Ishikawa (cell line): ENCODE results near the gene PIK3CD.

ENCODE experiments used
- CEBPB ChIP-seq: IDR thresholded peaks from 2 replicates; pipeline ENCODE4 v1.6.1; 2012
- CREB1 ChIP-seq: IDR thresholded peaks from 2 replicates; pipeline ENCODE4 v1.6.1; 2012; ENCODE audit warnings: low read depth
- EGR1 ChIP-seq: IDR thresholded peaks from 2 replicates; pipeline ENCODE4 v1.6.1; 2012
- EP300 ChIP-seq: IDR thresholded peaks from 2 replicates; pipeline ENCODE4 v1.6.1; 2012; ENCODE audit warnings: borderline replicate concordance
- FOXM1 ChIP-seq: IDR thresholded peaks from 2 replicates; pipeline ENCODE4 v1.6.1; 2012; ENCODE audit warnings: low read depth, borderline replicate concordance
- NFIC ChIP-seq: IDR thresholded peaks from 2 replicates; pipeline ENCODE4 v1.6.1; 2012
- TAF1 ChIP-seq: IDR thresholded peaks from 2 replicates; pipeline ENCODE4 v1.6.1; 2012; ENCODE audit warnings: low read depth, mild to moderate bottlenecking
- TCF12 ChIP-seq: IDR thresholded peaks from 2 replicates; pipeline ENCODE4 v1.6.1; 2012; ENCODE audit warnings: low read depth
- TEAD4 ChIP-seq: IDR thresholded peaks from 2 replicates; pipeline ENCODE4 v1.6.1; 2012
- YY1 ChIP-seq: IDR thresholded peaks from 2 replicates; pipeline ENCODE4 v1.6.1; 2012; ENCODE audit warnings: low read depth
- ZBTB7A ChIP-seq: IDR thresholded peaks from 2 replicates; pipeline ENCODE4 v1.6.1; 2012; ENCODE audit warnings: low read depth
- TF ChIP-seq, protein P1 (sequence below): IDR thresholded peaks from 2 replicates; pipeline ENCODE4 v1.6.1; 2012
- TF ChIP-seq, protein P2 (sequence below): IDR thresholded peaks from 2 replicates; pipeline ENCODE4 v1.6.1; 2012

DNA sequence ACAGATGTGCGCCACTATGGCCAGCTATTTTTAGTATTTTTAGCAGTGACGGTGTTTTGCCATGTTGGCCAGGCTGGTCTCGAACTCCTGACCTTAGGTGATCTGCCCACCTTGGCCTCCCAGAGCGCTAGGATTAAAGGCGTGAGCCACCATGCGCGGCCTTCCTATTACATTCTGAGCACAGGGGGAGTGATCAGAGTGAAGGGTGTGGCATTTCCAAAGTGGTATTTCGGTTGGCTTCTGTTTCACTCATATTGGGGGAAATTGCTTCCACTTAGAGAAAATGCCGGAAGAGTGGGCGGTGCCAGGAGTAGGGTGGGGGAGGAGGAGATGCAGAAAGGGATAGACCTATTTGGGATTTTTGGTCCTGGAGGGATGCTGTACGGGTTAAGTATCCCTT, 4.3 kb downstream of the PIK3CD start:
- TF ChIP-seq YY1 (no peak), NFIC (no peak), EP300 (no peak), TAF1 (no peak), EGR1 (no peak), ZBTB7A (no peak), TEAD4 (no peak), FOXM1 (no peak), TCF12 (no peak), CREB1 (no peak), CEBPB (no peak)
- TF ChIP-seq, protein P1, sequence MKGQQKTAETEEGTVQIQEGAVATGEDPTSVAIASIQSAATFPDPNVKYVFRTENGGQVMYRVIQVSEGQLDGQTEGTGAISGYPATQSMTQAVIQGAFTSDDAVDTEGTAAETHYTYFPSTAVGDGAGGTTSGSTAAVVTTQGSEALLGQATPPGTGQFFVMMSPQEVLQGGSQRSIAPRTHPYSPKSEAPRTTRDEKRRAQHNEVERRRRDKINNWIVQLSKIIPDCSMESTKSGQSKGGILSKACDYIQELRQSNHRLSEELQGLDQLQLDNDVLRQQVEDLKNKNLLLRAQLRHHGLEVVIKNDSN, result no peak
- TF ChIP-seq, protein P2, sequence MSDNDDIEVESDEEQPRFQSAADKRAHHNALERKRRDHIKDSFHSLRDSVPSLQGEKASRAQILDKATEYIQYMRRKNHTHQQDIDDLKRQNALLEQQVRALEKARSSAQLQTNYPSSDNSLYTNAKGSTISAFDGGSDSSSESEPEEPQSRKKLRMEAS, result no peak
